ENCODE results near the gene NAGS. TPM values are rescaled to one million over a fixed set of nuclear protein-coding genes. Genes with fewer than 3 reads are reported as not detected.

Gene NAGS
- total and polyA plus RNA-seq, 2 donors (not counting 1 experiment from before 2014, with no cell fraction given): 0.66 to 2.2 TPM

- no peak for ATAC-seq (ENCODE audit: low read depth)
These were observed 3.5 kb upstream of the NAGS start for GRCh38 chr17:44000871-44001460.

More at GRCh38 chr17:44000871-44001460, 3.5 kb upstream of the NAGS start:
- H3K27me3 Mint-ChIP-seq: peaks cover 22% of the 10 kb centered on the region
- peaks cover 17 to 18% of the 10 kb centered on the region in 2 donors for H3K4me1 ChIP-seq (ENCODE audit: control insufficient read depth in 2 of 2, insufficient read depth in 2 of 2, low read length in 2 of 2)
- no peak overlapping the region for H3K27ac ChIP-seq (ENCODE audit: low read length in 2 of 2)
- H4K20me1 ChIP-seq (ENCODE audit: control insufficient read depth, insufficient read depth, low read length, poor library complexity, severe bottlenecking): no peaks in the 10 kb centered on the region
- H3K4me1 Mint-ChIP-seq: peaks cover 11% of the 10 kb centered on the region
- no peak overlapping the region for H3K27ac Mint-ChIP-seq
- H3K9me3 Mint-ChIP-seq (ENCODE audit: insufficient read depth): no peaks in the 10 kb centered on the region
- no peak overlapping the region for H3K4me3 ChIP-seq (ENCODE audit: control extremely low read depth in 1 of 5, extremely low read depth in 1 of 5, insufficient read depth in 1 of 5, low read depth in 2 of 5, low read length in 4 of 5)
- no peak overlapping the region for H3K4me3 Mint-ChIP-seq
- H3K9ac ChIP-seq (ENCODE audit: low read length): no peak overlapping the region
- H3K36me3 ChIP-seq (replicated peaks in 1 of 2; ENCODE audit: control extremely low read depth in 1 of 2, control insufficient read depth in 1 of 2, extremely low read depth in 1 of 2, insufficient read depth in 2 of 2, low read length in 1 of 2): no peaks in the 10 kb centered on the region
- CTCF ChIA-PET: no interaction called here
- POLR2A ChIA-PET: no interaction called here
- H3K9me3 ChIP-seq (ENCODE audit: control extremely low read depth in 1 of 3, control insufficient read depth in 2 of 3, insufficient read depth in 1 of 3, low read length in 2 of 3): peaks cover 0 to 12% (median 0%) of the 10 kb centered on the region in 3 donors
- 89% methylated on average over 5 of the region's 6 CpGs for WGBS (ENCODE audit: insufficient coverage)
- DNase-seq: no peak
- H3K27me3 ChIP-seq (replicated peaks in 1 of 4; ENCODE audit: control extremely low read depth in 1 of 4, control insufficient read depth in 3 of 4, insufficient read depth in 4 of 4, low read length in 3 of 4): peaks cover 0 to 24% (median 10%) of the 10 kb centered on the region in 4 experiments
- intact Hi-C loops (cut with micrococcal nuclease): no loop called here
- no peak overlapping the region for H3K4me2 ChIP-seq (replicated peaks; ENCODE audit: low read depth, low read length, poor library complexity, severe bottlenecking)
- no peak overlapping the region for H2AFZ ChIP-seq (ENCODE audit: insufficient read depth, low read depth, low read length, poor library complexity, severe bottlenecking)
- no peaks in the 10 kb centered on the region for H3K79me2 ChIP-seq (ENCODE audit: control insufficient read depth, insufficient read depth, low read length)
- TF ChIP-seq EZH2 (IDR thresholded peaks at IDR 0.05; ENCODE audit: borderline replicate concordance, insufficient read depth, low read depth, low read length, poor library complexity, severe bottlenecking): no peak
- TF ChIP-seq CTCF (IDR thresholded peaks at IDR 0.05): no peak

Data from B cell (primary cell).